BJ (cell line): ENCODE measurements around the gene C5orf24. TPM values are rescaled to one million over a fixed set of nuclear protein-coding genes. Genes with fewer than 3 reads are reported as not detected.

Source experiments
- CTCF ChIA-PET: fragments of 350-600 bp; formaldehyde crosslinking; extraction: SDS; loops from one replicate; lab custom pipeline; 2021; ENCODE audit warnings: antibody characterized with exemption, inconsistent platforms; lab: Yijun Ruan, JAX
- POLR2A ChIA-PET: fragments of 300-600 bp; sonication (Branson Sonifier 250); formaldehyde crosslinking; extraction: SDS; loops from one replicate; lab custom pipeline; 2021; ENCODE audit warnings: antibody characterized with exemption; lab: Charles Lee
- DNase-seq: peaks from one replicate; pipeline ENCODE4 v3.0.0-alpha.2; 2011; ENCODE audit warnings: low read depth
- H3K27me3 ChIP-seq: 2 replicates; pipeline ENCODE4 v1.6.0; 2011; ENCODE audit warnings: low read length; ENCODE audit not compliant: control insufficient read depth, insufficient read depth
- H3K36me3 ChIP-seq: 2 replicates; pipeline ENCODE4 v1.5.1; 2011; ENCODE audit warnings: low read length; ENCODE audit not compliant: control insufficient read depth, insufficient read depth
- H3K4me3 ChIP-seq: 2 replicates; pipeline ENCODE4 v1.5.1; 2011; ENCODE audit warnings: low read depth, mild to moderate bottlenecking, control low read depth, low read length
- polyA minus RNA-seq: library from RNA; depleted of rRNA, polyadenylated mRNA; stranded (reverse); fragments of >200 nt; gene quantifications from 2 replicates; pipeline ENCODE4 v1.2.3, GENCODE V29; 2011; rRNA and poly(A)+ RNA removed
- polyA plus RNA-seq: library from polyadenylated mRNA; depleted of rRNA; stranded (reverse); fragments of >200 nt; gene quantifications from 2 replicates; pipeline ENCODE4 v1.2.3, GENCODE V29; 2011; rRNA removed
- TF ChIP-seq, protein P1 (sequence below): IDR thresholded peaks from 2 replicates; pipeline ENCODE4 v1.5.1; 2011; ENCODE audit warnings: low read depth, mild to moderate bottlenecking, control low read depth, inconsistent platforms, low read length, moderate library complexity; ENCODE audit not compliant: insufficient read depth

C5orf24 gene
- polyA plus RNA-seq (41.7 and 50.3 TPM in 2 replicates), polyA minus RNA-seq (23.1 and 27.1 TPM in 2 replicates)

DNA sequence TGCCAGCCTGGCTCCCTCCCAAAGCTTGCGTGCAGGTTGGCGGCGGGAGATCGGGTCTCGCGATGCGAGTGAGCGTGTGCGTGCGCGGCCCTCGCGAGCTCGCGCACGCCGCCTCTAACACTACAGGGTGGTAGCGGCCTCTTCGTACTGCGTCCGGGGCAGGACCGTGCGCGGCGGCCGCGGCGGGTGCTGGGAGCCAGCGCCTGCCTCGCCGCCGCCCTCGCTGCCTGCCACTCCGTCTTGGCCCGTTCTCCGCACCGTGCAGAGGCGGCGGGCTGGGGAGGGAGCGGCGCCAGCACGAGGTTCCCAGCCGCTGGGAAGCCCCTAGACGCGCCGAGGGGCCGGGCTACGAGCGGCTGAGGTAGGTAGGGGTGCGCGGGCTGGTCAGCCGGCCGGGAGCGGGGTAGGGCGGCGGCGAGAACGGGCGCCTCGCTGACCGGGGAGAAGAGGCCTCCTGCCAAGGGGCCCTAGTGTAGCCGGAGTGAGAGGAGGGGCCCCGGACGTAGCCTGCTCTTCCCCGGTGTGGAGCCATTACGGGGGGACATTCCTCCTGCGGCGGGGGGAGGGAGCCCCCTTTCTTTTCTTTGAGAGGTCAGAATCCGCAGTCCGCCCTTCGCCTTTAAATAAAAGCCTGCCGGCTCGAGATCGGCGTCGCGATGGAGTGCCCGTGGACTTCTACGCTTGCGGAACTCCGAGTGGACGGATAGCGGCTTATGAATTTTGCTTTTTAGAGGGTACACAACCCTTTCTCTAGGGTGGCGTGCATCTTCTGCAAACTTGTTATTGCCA, at the start of gene C5orf24:
C5orf24 (plus strand) TSS at position 117 of the 789 bp plus-strand sequence. CDS start 8,933 bp downstream, outside the sequence.
- no peak for DNase-seq
- Histone ChIP-seq H3K4me3 (peak within 1 kb of the TSS; percentile 67), H3K36me3 (no peaks in the 10 kb centered on the region), H3K27me3 (no peaks in the 10 kb centered on the region)
- ChIA-PET POLR2A (interaction anchor here (0.7 kb wide), 1 partner anchor 108 kb away, joined by 3 read pairs; the partner anchor contains the start of gene CAMLG), CTCF (interaction anchor here (0.8 to 1.4 kb wide), 3 partner anchors 10 to 59 kb away, joined by 3 to 4 read pairs (median 4); partner anchors contain the start of gene PCBD2)
- TF ChIP-seq, protein P1, sequence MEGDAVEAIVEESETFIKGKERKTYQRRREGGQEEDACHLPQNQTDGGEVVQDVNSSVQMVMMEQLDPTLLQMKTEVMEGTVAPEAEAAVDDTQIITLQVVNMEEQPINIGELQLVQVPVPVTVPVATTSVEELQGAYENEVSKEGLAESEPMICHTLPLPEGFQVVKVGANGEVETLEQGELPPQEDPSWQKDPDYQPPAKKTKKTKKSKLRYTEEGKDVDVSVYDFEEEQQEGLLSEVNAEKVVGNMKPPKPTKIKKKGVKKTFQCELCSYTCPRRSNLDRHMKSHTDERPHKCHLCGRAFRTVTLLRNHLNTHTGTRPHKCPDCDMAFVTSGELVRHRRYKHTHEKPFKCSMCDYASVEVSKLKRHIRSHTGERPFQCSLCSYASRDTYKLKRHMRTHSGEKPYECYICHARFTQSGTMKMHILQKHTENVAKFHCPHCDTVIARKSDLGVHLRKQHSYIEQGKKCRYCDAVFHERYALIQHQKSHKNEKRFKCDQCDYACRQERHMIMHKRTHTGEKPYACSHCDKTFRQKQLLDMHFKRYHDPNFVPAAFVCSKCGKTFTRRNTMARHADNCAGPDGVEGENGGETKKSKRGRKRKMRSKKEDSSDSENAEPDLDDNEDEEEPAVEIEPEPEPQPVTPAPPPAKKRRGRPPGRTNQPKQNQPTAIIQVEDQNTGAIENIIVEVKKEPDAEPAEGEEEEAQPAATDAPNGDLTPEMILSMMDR: no peak

GRCh38 chr5:134798468-134798867, 47.3 kb upstream of the C5orf24 start:
- peaks cover 5% of the 10 kb centered on the region; the same call in 1 of the 2 replicates for H3K36me3 ChIP-seq
- ChIA-PET CTCF (no interaction called here), POLR2A (no interaction called here)
- TF ChIP-seq, protein P1: no peak
- H3K4me3 ChIP-seq: no peak overlapping the region
- H3K27me3 ChIP-seq: no peaks in the 10 kb centered on the region
- DNase-seq: no peak

- Histone ChIP-seq H3K27me3 (no peaks in the 10 kb centered on the region), H3K4me3 (no peak overlapping the region), H3K36me3 (peaks cover 2% of the 10 kb centered on the region)
- CTCF ChIA-PET: no interaction called here
- POLR2A ChIA-PET: no interaction called here
- TF ChIP-seq, protein P1: no peak
- DNase-seq: no peak
These were observed 41.9 kb upstream of the C5orf24 start for GRCh38 chr5:134803821-134804220.

GRCh38 chr5:134813407-134813806, 32.4 kb upstream of the C5orf24 start:
- Histone ChIP-seq H3K36me3 (peaks cover 7% of the 10 kb centered on the region), H3K4me3 (no peak overlapping the region), H3K27me3 (no peaks in the 10 kb centered on the region)
- TF ChIP-seq, protein P1: no peak
- POLR2A ChIA-PET: no interaction called here
- DNase-seq: no peak
- CTCF ChIA-PET: interaction anchor here (0.8 to 1.0 kb wide), 2 partner anchors 13 to 119 kb away, joined by 3 read pairs; no protein-coding TSS in a partner anchor

- no peak for DNase-seq
- Histone ChIP-seq H3K27me3 (no peaks in the 10 kb centered on the region), H3K36me3 (peaks cover 7% of the 10 kb centered on the region), H3K4me3 (no peak overlapping the region)
- POLR2A ChIA-PET: no interaction called here
- TF ChIP-seq, protein P1: no peak
- CTCF ChIA-PET: interaction anchor here (0.8 to 1.0 kb wide), 2 partner anchors 13 to 120 kb away, joined by 3 read pairs; no protein-coding TSS in a partner anchor
These were observed 31.9 kb upstream of the C5orf24 start for GRCh38 chr5:134813827-134814226.
